Astrocyte of the cerebellum (primary cell): ENCODE results near the gene NUDT10.

Source experiments
- DNase-seq: peaks from one replicate; pipeline ENCODE4 v3.0.0-alpha.2; 2011; ENCODE audit warnings: low read depth
- H3K4me3 ChIP-seq: 2 replicates; pipeline ENCODE4 v1.5.1; 2011; ENCODE audit warnings: mild to moderate bottlenecking, low read depth, low read length, moderate library complexity
- CTCF ChIP-seq: IDR thresholded peaks from 2 replicates; pipeline ENCODE4 v1.5.1; 2012; ENCODE audit warnings: low read length, low read depth, moderate library complexity, mild to moderate bottlenecking; ENCODE audit errors: missing control alignments
- in situ Hi-C: cut with HindIII; loops from 2 replicates; pipeline ENCODE4 v1.10.0; 2017; ENCODE audit warnings: low sequenced_read_pairs

NUDT10 gene

GRCh38 chrX:51361251-51361650, 28.6 kb downstream of the NUDT10 start:
- no peak for TF ChIP-seq CTCF
- no peak for DNase-seq
- in situ Hi-C loops = no loop called here
- no peak overlapping the region for H3K4me3 ChIP-seq

- H3K4me3 ChIP-seq = no peak overlapping the region
- TF ChIP-seq CTCF = no peak
- in situ Hi-C loops = no loop called here
- no peak for DNase-seq
Measured at GRCh38 chrX:51376672-51377071, 44.0 kb downstream of the NUDT10 start.
